22Rv1 (cell line): Measurements from ENCODE around the gene ADCY5.

Experiments
- ZFX ChIP-seq: fragments of 450-650 bp; IDR thresholded peaks from 2 replicates; pipeline ENCODE4 v1.6.1; 2017; ENCODE audit warnings: antibody characterized with exemption, borderline replicate concordance
- TF ChIP-seq, protein P1 (sequence below): fragments of 450-650 bp; IDR thresholded peaks from 2 replicates; pipeline ENCODE4 v1.5.1; 2017; ENCODE audit warnings: mild to moderate bottlenecking

DNA sequence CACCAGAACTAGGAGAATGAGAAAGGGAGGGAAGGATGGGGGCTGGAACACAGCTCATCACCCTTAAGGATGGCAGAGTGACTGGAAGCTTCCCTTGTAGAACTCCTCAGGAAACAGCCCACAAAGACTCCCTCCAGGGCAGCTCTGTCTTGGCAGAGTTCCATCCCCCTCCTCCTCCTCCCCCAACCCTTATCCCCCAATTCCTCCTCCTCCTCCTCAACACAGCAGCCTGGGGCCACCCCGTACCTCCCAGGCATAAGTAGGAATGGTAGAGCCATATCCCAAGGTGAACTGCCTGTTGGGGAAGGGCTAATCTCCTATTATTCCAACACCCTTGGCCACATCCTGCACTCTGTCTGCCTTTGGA, 38.8 kb downstream of the ADCY5 start:
- TF ChIP-seq, protein P1, sequence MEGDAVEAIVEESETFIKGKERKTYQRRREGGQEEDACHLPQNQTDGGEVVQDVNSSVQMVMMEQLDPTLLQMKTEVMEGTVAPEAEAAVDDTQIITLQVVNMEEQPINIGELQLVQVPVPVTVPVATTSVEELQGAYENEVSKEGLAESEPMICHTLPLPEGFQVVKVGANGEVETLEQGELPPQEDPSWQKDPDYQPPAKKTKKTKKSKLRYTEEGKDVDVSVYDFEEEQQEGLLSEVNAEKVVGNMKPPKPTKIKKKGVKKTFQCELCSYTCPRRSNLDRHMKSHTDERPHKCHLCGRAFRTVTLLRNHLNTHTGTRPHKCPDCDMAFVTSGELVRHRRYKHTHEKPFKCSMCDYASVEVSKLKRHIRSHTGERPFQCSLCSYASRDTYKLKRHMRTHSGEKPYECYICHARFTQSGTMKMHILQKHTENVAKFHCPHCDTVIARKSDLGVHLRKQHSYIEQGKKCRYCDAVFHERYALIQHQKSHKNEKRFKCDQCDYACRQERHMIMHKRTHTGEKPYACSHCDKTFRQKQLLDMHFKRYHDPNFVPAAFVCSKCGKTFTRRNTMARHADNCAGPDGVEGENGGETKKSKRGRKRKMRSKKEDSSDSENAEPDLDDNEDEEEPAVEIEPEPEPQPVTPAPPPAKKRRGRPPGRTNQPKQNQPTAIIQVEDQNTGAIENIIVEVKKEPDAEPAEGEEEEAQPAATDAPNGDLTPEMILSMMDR: no peak
- TF ChIP-seq ZFX: no peak
